GM18951 (cell line): ENCODE measurements around the gene NPM3.

ENCODE experiments used
- POLR2A ChIP-seq: IDR thresholded peaks from 4 replicates; pipeline ENCODE4 v1.6.1; 2011; ENCODE audit warnings: mild to moderate bottlenecking; ENCODE audit not compliant: insufficient read length, insufficient read depth; ENCODE audit errors: extremely low read depth
- in situ Hi-C: fragments of 300-500 bp; cut with MboI; formaldehyde crosslinking; loops from one replicate; pipeline ENCODE4 v1.12.0; 2022; ENCODE audit warnings: low sequenced_read_pairs, mixed read lengths, inconsistent platforms; ENCODE audit not compliant: unreplicated experiment

NPM3 gene

GRCh38 chr10:101775273-101776160 lies 7.7 kb downstream of the NPM3 start, which contains the start of gene FGF8:
TSS of gene FGF8 (minus strand) at chr10:101776114. CDS start at chr10:101775900, 214 bp downstream.
- in situ Hi-C loops = loop anchor here (10.0 kb wide), 1 partner anchor 171 kb away; no protein-coding TSS in a partner anchor
- no peak for TF ChIP-seq POLR2A

- in situ Hi-C loops = loop anchor here (10.0 to 25.0 kb wide), 2 partner anchors 170 to 562 kb away; no protein-coding TSS in a partner anchor
- TF ChIP-seq POLR2A = no peak
These were observed 8.5 kb downstream of the NPM3 start for GRCh38 chr10:101774589-101775272.

GRCh38 chr10:101773923-101774588 lies 9.2 kb downstream of the NPM3 start:
- in situ Hi-C loops = loop anchor here (10.0 to 25.0 kb wide), 2 partner anchors 169 to 562 kb away; no protein-coding TSS in a partner anchor
- TF ChIP-seq POLR2A = no peak

GRCh38 chr10:101772895-101773761 lies 10.1 kb downstream of the NPM3 start:
- in situ Hi-C loops = loop anchor here (10.0 to 25.0 kb wide), 2 partner anchors 168 to 561 kb away; no protein-coding TSS in a partner anchor
- no peak for TF ChIP-seq POLR2A

GRCh38 chr10:101772017-101772894 lies 11.0 kb downstream of the NPM3 start:
- in situ Hi-C loops = loop anchor here (10.0 to 25.0 kb wide), 2 partner anchors 167 to 560 kb away; no protein-coding TSS in a partner anchor
- TF ChIP-seq POLR2A = no peak

- TF ChIP-seq POLR2A = no peak
- in situ Hi-C loops = loop anchor here (10.0 to 25.0 kb wide), 2 partner anchors 167 to 559 kb away; no protein-coding TSS in a partner anchor
These were observed 11.9 kb downstream of the NPM3 start for GRCh38 chr10:101771380-101771779.

- no peak for TF ChIP-seq POLR2A
- in situ Hi-C loops = loop anchor here (10.0 to 25.0 kb wide), 2 partner anchors 166 to 558 kb away; no protein-coding TSS in a partner anchor
These were observed 12.7 kb downstream of the NPM3 start for GRCh38 chr10:101770331-101771215.

- in situ Hi-C loops = loop anchor here (10.0 to 25.0 kb wide), 2 partner anchors 165 to 557 kb away; no protein-coding TSS in a partner anchor
- no peak for TF ChIP-seq POLR2A
These were observed 13.6 kb downstream of the NPM3 start for GRCh38 chr10:101769541-101770180.

- in situ Hi-C loops = loop anchor here (25.0 kb wide), 1 partner anchor 556 kb away; no protein-coding TSS in a partner anchor
- TF ChIP-seq POLR2A = no peak
These were observed 14.5 kb downstream of the NPM3 start for GRCh38 chr10:101768791-101769170.

GRCh38 chr10:101767966-101768790 lies 15.1 kb downstream of the NPM3 start:
- in situ Hi-C loops = loop anchor here (25.0 kb wide), 1 partner anchor 556 kb away; no protein-coding TSS in a partner anchor
- TF ChIP-seq POLR2A = no peak
